Esophagus squamous epithelium (tissue), 5 donors: Measurements from ENCODE around the gene REST. TPM values are rescaled to one million over a fixed set of nuclear protein-coding genes. Genes with fewer than 3 reads are reported as not detected.

Source experiments
- DNase-seq: peaks from one replicate; lab custom pipeline; 2025; lab: John Stamatoyannopoulos, UW
- H3K27ac ChIP-seq, 4 donors: fragments of 200-600 bp; sonication (generic); one replicate each; pipeline ENCODE4 v1.5.1; 2016 to 2019; ENCODE audit warnings: mild to moderate bottlenecking in 1 of 4
- H3K27me3 ChIP-seq, 4 donors: fragments of 200-600 bp; sonication (generic); 1 replicate in 3 of 4; 2 replicates in 1 of 4; pipeline versions ENCODE4 v1.5.1 to v1.6.0; 2017 to 2021; ENCODE audit warnings: antibody characterized with exemption in 1 of 4
- H3K36me3 ChIP-seq, 3 donors: fragments of 200-600 bp; sonication (generic); one replicate each; pipeline ENCODE4 v1.5.1; 2016 to 2019
- H3K4me1 ChIP-seq, 3 donors: fragments of 200-600 bp; sonication (generic); one replicate each; pipeline ENCODE4 v1.5.1; 2017 to 2019
- H3K4me3 ChIP-seq, 4 donors: fragments of 200-600 bp; sonication (generic); 1 replicate in 3 of 4; 2 replicates in 1 of 4; pipeline ENCODE4 v1.5.1; 2016 to 2019; ENCODE audit warnings: mild to moderate bottlenecking in 2 of 4, moderate library complexity in 1 of 4
- H3K9me3 ChIP-seq, 3 donors: fragments of 200-600 bp; sonication (generic); one replicate each; pipeline ENCODE4 v1.5.1; 2016 to 2019
- CTCF ChIP-seq, 6 experiments: fragments of 450-650 bp in 4 of 6; fragments of 200-600 bp in 2 of 6; sonication (generic) in 2 of 6; IDR thresholded peaks; one replicate each; pipeline ENCODE4 v1.5.1; 2016 to 2019; ENCODE audit warnings: antibody characterized with exemption in 6 of 6, mild to moderate bottlenecking in 4 of 6, moderate library complexity in 4 of 6
- POLR2A ChIP-seq, 4 donors: fragments of 450-650 bp; IDR thresholded peaks; one replicate each; pipeline ENCODE4 v1.6.1; 2017; ENCODE audit warnings: antibody characterized with exemption in 4 of 4, mild to moderate bottlenecking in 4 of 4, moderate library complexity in 3 of 4
- WGBS, 2 donors: methylation state at CpG; one replicate each; pipeline ENCODE4 v1.1.5; 2018; 5-methylcytosine and 5-hydroxymethylcytosine counted together
- intact Hi-C: fragments of 100-400 bp; cut with DNase I; formaldehyde crosslinking; loops from one replicate; pipeline ENCODE4 v1.15.0; 2022
- total RNA-seq, 4 donors: library from RNA; depleted of rRNA; stranded (reverse); fragments of >200 nt; gene quantifications; one replicate each; pipeline ENCODE4 v1.1.0, GENCODE V29; 2016
- donor health status: DM: yes; HTN: yes; CAD: no.

Gene REST, protein sequence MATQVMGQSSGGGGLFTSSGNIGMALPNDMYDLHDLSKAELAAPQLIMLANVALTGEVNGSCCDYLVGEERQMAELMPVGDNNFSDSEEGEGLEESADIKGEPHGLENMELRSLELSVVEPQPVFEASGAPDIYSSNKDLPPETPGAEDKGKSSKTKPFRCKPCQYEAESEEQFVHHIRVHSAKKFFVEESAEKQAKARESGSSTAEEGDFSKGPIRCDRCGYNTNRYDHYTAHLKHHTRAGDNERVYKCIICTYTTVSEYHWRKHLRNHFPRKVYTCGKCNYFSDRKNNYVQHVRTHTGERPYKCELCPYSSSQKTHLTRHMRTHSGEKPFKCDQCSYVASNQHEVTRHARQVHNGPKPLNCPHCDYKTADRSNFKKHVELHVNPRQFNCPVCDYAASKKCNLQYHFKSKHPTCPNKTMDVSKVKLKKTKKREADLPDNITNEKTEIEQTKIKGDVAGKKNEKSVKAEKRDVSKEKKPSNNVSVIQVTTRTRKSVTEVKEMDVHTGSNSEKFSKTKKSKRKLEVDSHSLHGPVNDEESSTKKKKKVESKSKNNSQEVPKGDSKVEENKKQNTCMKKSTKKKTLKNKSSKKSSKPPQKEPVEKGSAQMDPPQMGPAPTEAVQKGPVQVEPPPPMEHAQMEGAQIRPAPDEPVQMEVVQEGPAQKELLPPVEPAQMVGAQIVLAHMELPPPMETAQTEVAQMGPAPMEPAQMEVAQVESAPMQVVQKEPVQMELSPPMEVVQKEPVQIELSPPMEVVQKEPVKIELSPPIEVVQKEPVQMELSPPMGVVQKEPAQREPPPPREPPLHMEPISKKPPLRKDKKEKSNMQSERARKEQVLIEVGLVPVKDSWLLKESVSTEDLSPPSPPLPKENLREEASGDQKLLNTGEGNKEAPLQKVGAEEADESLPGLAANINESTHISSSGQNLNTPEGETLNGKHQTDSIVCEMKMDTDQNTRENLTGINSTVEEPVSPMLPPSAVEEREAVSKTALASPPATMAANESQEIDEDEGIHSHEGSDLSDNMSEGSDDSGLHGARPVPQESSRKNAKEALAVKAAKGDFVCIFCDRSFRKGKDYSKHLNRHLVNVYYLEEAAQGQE
- total RNA-seq = 10 to 100 TPM; 19.3 to 28.3 (median 22.7) TPM

DNA sequence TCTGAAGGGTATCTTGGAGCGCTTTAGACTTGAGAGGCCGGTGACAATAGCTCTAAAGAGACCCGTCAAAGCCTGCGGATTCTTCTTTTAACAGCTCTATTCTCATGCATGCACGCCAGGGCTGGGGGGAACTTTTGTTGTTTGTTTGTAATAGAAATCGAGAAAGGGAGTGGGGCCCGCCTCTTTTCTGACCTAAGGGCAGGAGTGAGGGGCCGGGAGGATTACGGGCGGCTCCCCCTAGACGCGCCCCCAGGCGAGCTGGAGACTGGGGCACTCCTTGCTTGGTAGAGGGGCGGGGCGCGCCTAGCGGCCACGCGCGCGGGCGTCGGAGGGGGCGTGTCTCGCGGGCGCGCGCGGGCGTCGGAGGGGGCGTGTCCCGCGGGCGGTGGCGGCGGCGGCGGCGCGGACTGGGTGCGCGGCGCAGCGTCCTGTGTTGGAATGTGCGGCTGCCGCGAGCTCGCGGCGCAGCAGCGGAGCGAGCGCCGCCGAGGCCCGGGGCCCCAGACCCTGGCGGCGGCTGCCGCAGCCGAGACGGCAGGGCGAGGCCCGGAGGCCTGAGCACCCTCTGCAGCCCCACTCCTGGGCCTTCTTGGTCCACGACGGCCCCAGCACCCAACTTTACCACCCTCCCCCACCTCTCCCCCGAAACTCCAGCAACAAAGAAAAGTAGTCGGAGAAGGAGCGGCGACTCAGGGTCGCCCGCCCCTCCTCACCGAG lies at the start of gene REST:
Gene REST (plus strand): TSS at position 412 of the 717 bp plus-strand sequence. CDS start 2,739 bp downstream, outside the sequence.
- H3K4me3 ChIP-seq = peak within 1 kb of the TSS; percentile 65 to 99 (median 90)
- WGBS, 2 donors = 0% methylated on average over 4 to 5 of the region's 74 CpGs
- intact Hi-C loops = no loop called here
- TF ChIP-seq POLR2A (IDR thresholded peaks at IDR 0.05) (peak in 2 of 4 donors; percentile 70 to 78), CTCF (IDR thresholded peaks at IDR 0.05) (no peak)
- peak within 1 kb of the TSS; percentile 92 to 97 (median 96) for H3K27ac ChIP-seq
- no peaks in the 10 kb centered on the region for H3K27me3 ChIP-seq
- DNase-seq = peak; percentile 28
- H3K36me3 ChIP-seq = no peaks in the 10 kb centered on the region
- H3K4me1 ChIP-seq = peaks cover 6 to 47% (median 20%) of the 10 kb centered on the region in 3 donors
- H3K9me3 ChIP-seq = no peaks in the 10 kb centered on the region

DNA sequence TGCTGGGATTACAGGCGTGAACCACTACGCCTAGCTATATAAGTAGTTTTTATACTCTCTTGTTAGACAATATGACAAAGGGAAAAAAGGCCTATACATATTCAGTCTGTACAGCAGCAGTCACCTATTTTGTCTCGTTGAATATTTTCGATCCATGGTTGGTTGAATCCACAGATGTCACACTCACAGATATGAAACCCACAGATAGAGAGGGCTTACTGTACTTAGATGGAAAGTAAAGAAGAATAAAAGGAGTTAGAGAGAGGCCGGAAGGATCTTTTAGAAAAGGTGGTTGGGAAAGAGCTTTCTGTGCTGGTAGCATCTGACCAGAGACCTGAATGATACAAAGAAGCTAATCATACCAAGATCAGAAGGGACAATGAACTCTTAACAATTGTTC lies 47.9 kb upstream of the REST start:
- peaks cover 0 to 7% (median 0%) of the 10 kb centered on the region in 4 donors for H3K27me3 ChIP-seq
- no peaks in the 10 kb centered on the region for H3K9me3 ChIP-seq
- no peaks in the 10 kb centered on the region for H3K36me3 ChIP-seq
- 90 to 93% methylated on average over 5 of the region's 5 CpGs for WGBS, 2 donors
- DNase-seq = no peak
- no peak overlapping the region for H3K27ac ChIP-seq
- intact Hi-C loops = no loop called here
- H3K4me1 ChIP-seq = no peaks in the 10 kb centered on the region
- no peak overlapping the region for H3K4me3 ChIP-seq
- TF ChIP-seq POLR2A (IDR thresholded peaks at IDR 0.05) (no peak), CTCF (IDR thresholded peaks at IDR 0.05) (no peak)

DNA sequence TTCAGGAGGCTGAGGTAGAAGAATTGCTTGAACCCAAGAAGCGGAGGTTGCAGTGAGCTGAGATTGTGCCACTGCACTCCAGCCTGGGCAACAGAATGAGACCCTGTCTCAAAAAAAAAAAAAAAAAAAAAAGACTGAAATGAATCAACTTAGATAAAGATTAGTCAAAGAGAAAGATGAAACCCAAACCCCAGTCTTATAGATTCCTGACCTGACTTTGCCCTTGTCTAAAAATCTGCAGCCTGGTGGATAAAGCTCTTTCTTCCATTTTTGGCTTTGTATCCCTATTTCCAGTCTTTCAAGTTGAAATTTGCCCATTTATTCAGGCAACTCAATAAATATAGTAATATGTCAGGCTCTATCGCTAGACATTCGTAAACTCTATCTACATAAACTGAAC lies 46.9 kb upstream of the REST start:
- H3K27me3 ChIP-seq = peaks cover 0 to 7% (median 0%) of the 10 kb centered on the region in 4 donors
- WGBS, 2 donors = 75 to 79% methylated on average over 2 to 3 of the region's 3 CpGs
- no peaks in the 10 kb centered on the region for H3K36me3 ChIP-seq
- intact Hi-C loops = no loop called here
- H3K4me3 ChIP-seq = no peak overlapping the region
- TF ChIP-seq CTCF (IDR thresholded peaks at IDR 0.05) = no peak
- no peak for TF ChIP-seq POLR2A (IDR thresholded peaks at IDR 0.05)
- no peak for DNase-seq
- H3K9me3 ChIP-seq = no peaks in the 10 kb centered on the region
- no peak overlapping the region for H3K27ac ChIP-seq
- H3K4me1 ChIP-seq = no peaks in the 10 kb centered on the region

DNA sequence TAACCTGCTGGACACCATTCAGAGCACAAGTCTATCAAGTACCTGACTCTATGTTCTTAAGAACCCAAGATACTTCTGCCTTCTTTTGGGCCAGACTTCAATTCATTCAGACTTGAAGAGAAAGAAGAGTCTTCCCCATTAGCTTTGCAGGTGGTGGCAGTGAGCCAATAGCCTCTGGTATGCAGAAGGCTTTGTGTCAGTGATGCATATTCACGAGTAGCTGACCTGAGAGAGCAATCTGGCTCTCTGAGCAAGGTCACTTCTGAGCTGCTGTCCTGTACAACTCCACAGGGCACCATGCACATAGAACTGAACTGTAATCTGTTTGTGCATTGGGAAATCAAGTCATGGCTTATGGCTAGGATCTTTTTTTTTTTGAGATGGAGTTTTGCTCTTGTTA lies 46.3 kb upstream of the REST start:
- intact Hi-C loops = no loop called here

More for the DNA sequence above, 46.3 kb upstream of the REST start:
- TF ChIP-seq POLR2A (IDR thresholded peaks at IDR 0.05) = no peak
- TF ChIP-seq CTCF (IDR thresholded peaks at IDR 0.05) = no peak
- H3K4me3 ChIP-seq = no peak overlapping the region
- WGBS, 2 donors = 9 to 10% methylated on average over 1 of the region's 1 CpG
- no peaks in the 10 kb centered on the region for H3K36me3 ChIP-seq
- no peak overlapping the region for H3K27ac ChIP-seq
- H3K9me3 ChIP-seq = no peaks in the 10 kb centered on the region
- H3K4me1 ChIP-seq = no peaks in the 10 kb centered on the region
- no peak for DNase-seq
- H3K27me3 ChIP-seq = peaks cover 0 to 7% (median 0%) of the 10 kb centered on the region in 4 donors
